Kidney epithelial cell (primary cell): Measurements from ENCODE around the gene NASP. TPM values are rescaled to one million over a fixed set of nuclear protein-coding genes. Genes with fewer than 3 reads are reported as not detected.

Source experiments
- DNase-seq: peaks from one replicate; pipeline ENCODE4 v3.0.0-alpha.2; 2010; ENCODE audit warnings: low read depth
- H3K27me3 ChIP-seq: 2 replicates; pipeline ENCODE4 v1.6.0; 2011; ENCODE audit warnings: low read length; ENCODE audit not compliant: control insufficient read depth, insufficient read depth
- H3K36me3 ChIP-seq: 2 replicates; pipeline ENCODE4 v1.5.1; 2011; ENCODE audit warnings: low read length; ENCODE audit not compliant: control insufficient read depth, insufficient read depth
- H3K4me3 ChIP-seq: 2 replicates; pipeline ENCODE4 v1.5.1; 2011; ENCODE audit warnings: low read depth, mild to moderate bottlenecking, control low read depth, low read length
- total RNA-seq: library from RNA; depleted of rRNA; stranded (reverse); fragments of >200 nt; gene quantifications from 2 replicates; pipeline ENCODE4 v1.2.3, GENCODE V29; 2015
- TF ChIP-seq, protein P1 (sequence below): IDR thresholded peaks from 2 replicates; pipeline ENCODE4 v1.5.1; 2011; ENCODE audit warnings: mild to moderate bottlenecking, moderate library complexity, low read length, control low read depth, inconsistent platforms; ENCODE audit not compliant: insufficient read depth, poor library complexity, severe bottlenecking

The NASP gene
- total RNA-seq, 1 donor from 2014 or later: 45.3 TPM

DNA sequence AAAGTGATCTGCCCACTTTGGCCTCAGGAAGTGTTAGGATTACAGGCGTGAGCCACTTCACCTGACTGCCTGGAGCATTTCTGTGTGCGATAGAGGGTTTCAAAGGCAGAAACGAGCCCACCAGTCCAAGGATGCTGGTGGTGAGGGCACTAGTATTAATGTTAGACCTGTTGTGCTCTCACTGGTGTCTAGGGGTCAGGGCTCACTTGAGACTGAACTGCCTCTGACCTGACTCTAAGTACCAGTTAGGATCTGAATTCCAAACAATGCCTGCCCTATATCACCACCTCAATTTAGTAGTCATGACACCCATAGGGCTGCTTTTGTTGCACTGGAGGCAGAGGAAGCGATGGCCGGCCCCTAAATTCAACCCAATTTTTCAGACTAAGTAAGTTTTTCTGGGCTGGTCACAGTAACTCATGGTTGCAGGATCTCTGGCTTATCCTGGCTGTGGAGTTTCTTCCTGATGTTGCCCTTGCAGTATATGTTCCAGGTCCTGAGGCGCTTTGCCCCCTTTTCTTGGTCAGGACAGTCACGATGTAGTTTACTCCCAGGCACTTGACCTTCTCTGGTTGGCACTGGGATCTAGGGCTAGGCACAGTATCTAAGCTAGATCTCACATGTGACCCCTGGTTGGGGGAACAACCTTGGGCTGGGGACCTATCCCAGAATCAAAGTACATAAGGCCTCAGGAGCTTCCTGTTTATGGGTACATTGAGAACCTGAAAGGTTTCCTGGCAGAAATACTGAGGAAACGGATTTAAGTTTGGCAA, 35.5 kb downstream of the NASP start:
- TF ChIP-seq, protein P1, sequence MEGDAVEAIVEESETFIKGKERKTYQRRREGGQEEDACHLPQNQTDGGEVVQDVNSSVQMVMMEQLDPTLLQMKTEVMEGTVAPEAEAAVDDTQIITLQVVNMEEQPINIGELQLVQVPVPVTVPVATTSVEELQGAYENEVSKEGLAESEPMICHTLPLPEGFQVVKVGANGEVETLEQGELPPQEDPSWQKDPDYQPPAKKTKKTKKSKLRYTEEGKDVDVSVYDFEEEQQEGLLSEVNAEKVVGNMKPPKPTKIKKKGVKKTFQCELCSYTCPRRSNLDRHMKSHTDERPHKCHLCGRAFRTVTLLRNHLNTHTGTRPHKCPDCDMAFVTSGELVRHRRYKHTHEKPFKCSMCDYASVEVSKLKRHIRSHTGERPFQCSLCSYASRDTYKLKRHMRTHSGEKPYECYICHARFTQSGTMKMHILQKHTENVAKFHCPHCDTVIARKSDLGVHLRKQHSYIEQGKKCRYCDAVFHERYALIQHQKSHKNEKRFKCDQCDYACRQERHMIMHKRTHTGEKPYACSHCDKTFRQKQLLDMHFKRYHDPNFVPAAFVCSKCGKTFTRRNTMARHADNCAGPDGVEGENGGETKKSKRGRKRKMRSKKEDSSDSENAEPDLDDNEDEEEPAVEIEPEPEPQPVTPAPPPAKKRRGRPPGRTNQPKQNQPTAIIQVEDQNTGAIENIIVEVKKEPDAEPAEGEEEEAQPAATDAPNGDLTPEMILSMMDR: no peak
- Histone ChIP-seq H3K36me3 (peaks cover 8% of the 10 kb centered on the region), H3K4me3 (no peak overlapping the region), H3K27me3 (no peaks in the 10 kb centered on the region)
- DNase-seq: no peak

DNA sequence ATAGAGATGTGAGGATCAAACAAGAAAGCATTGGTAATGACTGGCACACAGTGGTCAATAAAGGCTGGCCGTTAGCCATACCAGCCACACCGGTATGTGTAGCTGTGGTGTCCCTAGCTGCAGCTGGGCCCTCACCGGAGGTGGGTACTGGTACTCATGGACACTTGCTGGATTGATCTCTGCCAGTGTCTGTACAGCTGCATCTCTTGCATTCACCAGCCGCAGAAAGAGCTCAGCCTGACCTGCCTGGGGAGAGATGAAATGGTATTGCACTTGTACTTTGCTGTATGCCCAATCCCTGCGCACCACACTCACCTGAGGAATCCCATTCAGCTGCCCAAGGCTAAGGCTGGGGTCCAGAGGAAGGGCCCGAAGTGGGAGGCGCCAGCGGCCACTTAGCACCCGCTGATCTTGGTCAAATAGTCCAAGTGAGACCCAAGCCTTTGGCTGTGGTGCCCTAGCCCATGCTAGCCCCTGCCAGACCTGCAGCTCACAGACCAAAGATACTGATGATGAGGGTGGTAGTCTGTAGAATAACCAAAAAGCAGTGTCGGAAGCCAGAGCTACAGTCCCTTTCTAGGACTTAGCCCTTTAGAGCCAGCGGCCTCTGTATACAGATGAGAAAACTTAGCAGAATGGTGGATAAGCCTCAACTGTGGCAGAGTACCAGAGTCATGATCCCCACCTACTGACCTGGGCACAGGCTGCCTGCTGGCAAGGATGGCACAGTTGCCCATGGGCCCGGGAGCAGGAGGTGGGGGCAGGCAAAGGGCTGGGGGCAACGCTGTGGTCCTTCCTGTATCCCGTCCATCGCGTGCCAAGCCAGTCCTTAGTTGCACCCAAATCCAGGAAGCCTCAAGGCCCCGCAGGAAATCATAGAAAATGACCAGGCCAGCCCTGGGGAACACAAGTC, 37.0 kb downstream of the NASP start:
- TF ChIP-seq, protein P1: no peak
- Histone ChIP-seq H3K4me3 (no peak overlapping the region), H3K36me3 (peaks cover 8% of the 10 kb centered on the region), H3K27me3 (no peaks in the 10 kb centered on the region)
- no peak for DNase-seq

DNA sequence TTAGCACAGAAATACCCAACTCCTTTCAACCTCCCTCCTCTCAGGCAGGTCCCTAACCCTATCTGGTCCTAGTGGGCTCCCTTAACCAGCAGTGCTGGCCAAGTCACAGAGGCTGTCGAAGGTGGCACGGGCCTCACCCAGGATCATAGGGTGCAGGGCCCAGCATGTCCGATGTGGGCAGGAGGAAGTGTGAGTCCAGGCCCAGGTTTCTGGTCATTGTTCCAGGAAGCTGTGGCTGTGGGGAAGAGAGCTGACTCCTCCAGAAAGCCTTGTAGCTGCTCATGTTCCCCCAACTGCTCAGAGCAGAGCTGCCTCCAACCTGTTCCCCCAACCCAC, 37.6 kb downstream of the NASP start:
- DNase-seq: no peak
- TF ChIP-seq, protein P1: no peak
- Histone ChIP-seq H3K27me3 (no peaks in the 10 kb centered on the region), H3K4me3 (no peak overlapping the region), H3K36me3 (peaks cover 9% of the 10 kb centered on the region)

DNA sequence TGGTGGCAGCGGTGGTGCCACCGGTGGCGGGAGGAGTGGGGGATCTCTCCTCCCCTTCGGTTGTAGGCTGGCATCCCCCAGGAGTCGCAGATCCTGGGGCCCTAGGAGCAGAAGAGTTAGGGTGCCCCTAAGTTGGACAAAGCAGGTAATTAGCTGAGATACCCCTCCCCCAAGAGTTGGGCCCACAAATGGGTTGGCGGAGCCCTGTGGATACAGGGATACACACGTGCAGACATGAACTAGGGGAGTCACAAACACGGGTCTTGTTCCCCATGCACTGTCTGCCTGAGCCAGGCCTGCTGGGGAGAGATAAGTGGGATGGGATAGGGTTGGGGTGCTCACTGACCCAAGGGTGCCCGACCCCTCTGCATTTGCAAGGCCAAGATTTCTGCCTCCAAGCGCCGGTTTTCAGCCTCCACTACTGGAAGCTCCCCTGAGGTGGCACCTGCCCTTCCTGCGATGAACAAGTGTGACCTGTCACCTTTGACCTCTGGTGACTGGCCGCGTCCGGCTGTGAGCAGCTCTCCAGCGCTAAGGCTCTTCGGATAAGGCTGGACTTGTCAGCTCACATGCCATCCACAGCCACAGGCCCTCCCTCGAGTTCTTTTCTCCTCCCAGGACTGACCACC, 38.2 kb downstream of the NASP start:
- Histone ChIP-seq H3K4me3 (no peak overlapping the region), H3K36me3 (peaks cover 9% of the 10 kb centered on the region), H3K27me3 (no peaks in the 10 kb centered on the region)
- DNase-seq: no peak
- TF ChIP-seq, protein P1: no peak

DNA sequence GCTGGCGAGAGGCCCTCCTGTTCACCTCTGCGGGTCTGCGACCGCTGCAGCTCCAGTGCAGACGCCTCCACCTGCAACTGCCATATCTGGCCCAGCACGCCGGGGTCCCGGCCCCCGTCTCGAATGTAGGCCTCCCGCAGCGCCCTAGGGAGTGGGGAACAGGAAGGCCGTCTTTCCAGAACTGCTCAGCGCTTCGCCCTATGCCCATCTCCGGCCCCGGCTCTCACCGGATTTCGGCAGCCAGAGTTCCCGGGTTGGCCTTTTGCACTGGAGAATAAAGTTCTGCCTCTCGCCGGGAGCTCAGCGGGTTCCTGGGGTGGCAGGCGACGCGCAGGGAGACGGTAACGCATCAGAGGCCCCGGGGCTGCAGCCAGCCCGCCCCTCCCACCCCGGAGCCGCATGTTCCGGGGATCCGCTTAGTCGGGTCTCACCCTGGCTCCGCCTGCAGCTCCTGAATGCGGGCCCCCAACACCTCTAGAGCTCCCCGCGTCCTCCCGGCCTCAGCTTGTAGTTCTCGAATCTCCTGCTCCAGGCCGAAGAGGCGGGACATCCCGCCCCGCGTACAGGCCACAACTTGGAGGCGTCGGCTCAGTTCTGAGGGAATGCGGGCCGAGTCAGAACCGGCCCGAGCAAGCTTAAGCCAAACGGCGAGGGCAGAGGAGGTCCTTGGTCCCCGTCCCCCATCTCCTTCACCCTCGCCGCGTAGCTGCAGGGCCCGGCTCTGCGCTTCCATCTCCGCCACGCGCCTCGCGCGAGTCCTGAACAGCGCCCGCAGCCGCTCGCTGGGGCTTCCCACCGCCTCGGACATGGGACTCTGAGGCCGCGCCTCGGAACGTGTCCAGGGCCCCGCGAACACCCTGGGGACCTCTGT, 38.9 kb downstream of the NASP start:
- no peak for DNase-seq
- TF ChIP-seq, protein P1: no peak
- peaks cover 7% of the 10 kb centered on the region for H3K36me3 ChIP-seq
- no peak overlapping the region for H3K4me3 ChIP-seq
- no peaks in the 10 kb centered on the region for H3K27me3 ChIP-seq
